ENCODE results near the gene SCN3B. TPM values are rescaled to one million over a fixed set of nuclear protein-coding genes. Genes with fewer than 3 reads are reported as not detected.

Gene SCN3B
- total RNA-seq, 1 donor, result not detected

- H3K27me3 ChIP-seq (ENCODE audit: insufficient read depth, low read length), result no peaks in the 10 kb centered on the region
- H3K4me1 ChIP-seq (ENCODE audit: insufficient read depth, low read length), result no peaks in the 10 kb centered on the region
- H3K9me3 ChIP-seq (ENCODE audit: low read depth, low read length), result no peaks in the 10 kb centered on the region
- H3K4me3 ChIP-seq (ENCODE audit: low read length), result no peak overlapping the region
Observed at GRCh38 chr11:123640677-123641494, 13.5 kb downstream of the SCN3B start.

- no peaks in the 10 kb centered on the region for H3K9me3 ChIP-seq (ENCODE audit: low read depth, low read length)
- H3K27me3 ChIP-seq (ENCODE audit: insufficient read depth, low read length), result no peaks in the 10 kb centered on the region
- H3K4me1 ChIP-seq (ENCODE audit: insufficient read depth, low read length), result no peaks in the 10 kb centered on the region
- no peak overlapping the region for H3K4me3 ChIP-seq (ENCODE audit: low read length)
Observed at GRCh38 chr11:123640029-123640428, 14.4 kb downstream of the SCN3B start.

- Histone ChIP-seq H3K4me1 (ENCODE audit: insufficient read depth, low read length) (no peaks in the 10 kb centered on the region), H3K4me3 (ENCODE audit: low read length) (no peak overlapping the region), H3K27me3 (ENCODE audit: insufficient read depth, low read length) (no peaks in the 10 kb centered on the region), H3K9me3 (ENCODE audit: low read depth, low read length) (no peaks in the 10 kb centered on the region)
Observed at GRCh38 chr11:123630126-123630608, 24.3 kb downstream of the SCN3B start.

GRCh38 chr11:123628936-123629683, 25.3 kb downstream of the SCN3B start:
- Histone ChIP-seq H3K9me3 (ENCODE audit: low read depth, low read length) (no peaks in the 10 kb centered on the region), H3K4me1 (ENCODE audit: insufficient read depth, low read length) (no peaks in the 10 kb centered on the region), H3K4me3 (ENCODE audit: low read length) (no peak overlapping the region), H3K27me3 (ENCODE audit: insufficient read depth, low read length) (no peaks in the 10 kb centered on the region)

- H3K9me3 ChIP-seq (ENCODE audit: low read depth, low read length), result no peaks in the 10 kb centered on the region
- no peaks in the 10 kb centered on the region for H3K4me1 ChIP-seq (ENCODE audit: insufficient read depth, low read length)
- H3K27me3 ChIP-seq (ENCODE audit: insufficient read depth, low read length), result no peaks in the 10 kb centered on the region
- H3K4me3 ChIP-seq (ENCODE audit: low read length), result no peak overlapping the region
Observed at GRCh38 chr11:123624974-123625373, 29.4 kb downstream of the SCN3B start.

- Histone ChIP-seq H3K27me3 (ENCODE audit: insufficient read depth, low read length) (no peaks in the 10 kb centered on the region), H3K4me1 (ENCODE audit: insufficient read depth, low read length) (no peaks in the 10 kb centered on the region), H3K9me3 (ENCODE audit: low read depth, low read length) (no peaks in the 10 kb centered on the region), H3K4me3 (ENCODE audit: low read length) (no peak overlapping the region)
Observed at GRCh38 chr11:123622576-123622975, 31.8 kb downstream of the SCN3B start.

- Histone ChIP-seq H3K27me3 (ENCODE audit: insufficient read depth, low read length) (no peaks in the 10 kb centered on the region), H3K9me3 (ENCODE audit: low read depth, low read length) (no peaks in the 10 kb centered on the region), H3K4me3 (ENCODE audit: low read length) (no peak overlapping the region), H3K4me1 (ENCODE audit: insufficient read depth, low read length) (no peaks in the 10 kb centered on the region)
Observed at GRCh38 chr11:123616505-123617198, 37.8 kb downstream of the SCN3B start.

GRCh38 chr11:123611698-123612097, 42.7 kb downstream of the SCN3B start:
- Histone ChIP-seq H3K27me3 (ENCODE audit: insufficient read depth, low read length) (no peaks in the 10 kb centered on the region), H3K4me1 (ENCODE audit: insufficient read depth, low read length) (no peaks in the 10 kb centered on the region), H3K9me3 (ENCODE audit: low read depth, low read length) (no peaks in the 10 kb centered on the region), H3K4me3 (ENCODE audit: low read length) (no peak overlapping the region)

GRCh38 chr11:123608945-123609344, 45.5 kb downstream of the SCN3B start:
- H3K9me3 ChIP-seq (ENCODE audit: low read depth, low read length), result no peaks in the 10 kb centered on the region
- H3K4me3 ChIP-seq (ENCODE audit: low read length), result no peak overlapping the region
- no peaks in the 10 kb centered on the region for H3K27me3 ChIP-seq (ENCODE audit: insufficient read depth, low read length)
- H3K4me1 ChIP-seq (ENCODE audit: insufficient read depth, low read length), result no peaks in the 10 kb centered on the region

- Histone ChIP-seq H3K9me3 (ENCODE audit: low read depth, low read length) (no peaks in the 10 kb centered on the region), H3K4me1 (ENCODE audit: insufficient read depth, low read length) (no peaks in the 10 kb centered on the region), H3K4me3 (ENCODE audit: low read length) (no peak overlapping the region), H3K27me3 (ENCODE audit: insufficient read depth, low read length) (no peaks in the 10 kb centered on the region)
Observed at GRCh38 chr11:123608371-123608770, 46.1 kb downstream of the SCN3B start.

GRCh38 chr11:123607781-123608180, 46.6 kb downstream of the SCN3B start:
- no peaks in the 10 kb centered on the region for H3K9me3 ChIP-seq (ENCODE audit: low read depth, low read length)
- H3K4me1 ChIP-seq (ENCODE audit: insufficient read depth, low read length), result no peaks in the 10 kb centered on the region
- no peak overlapping the region for H3K4me3 ChIP-seq (ENCODE audit: low read length)
- H3K27me3 ChIP-seq (ENCODE audit: insufficient read depth, low read length), result no peaks in the 10 kb centered on the region

GRCh38 chr11:123603666-123604065, 50.8 kb downstream of the SCN3B start:
- no peaks in the 10 kb centered on the region for H3K9me3 ChIP-seq (ENCODE audit: low read depth, low read length)
- H3K4me1 ChIP-seq (ENCODE audit: insufficient read depth, low read length), result no peaks in the 10 kb centered on the region
- no peaks in the 10 kb centered on the region for H3K27me3 ChIP-seq (ENCODE audit: insufficient read depth, low read length)
- no peak overlapping the region for H3K4me3 ChIP-seq (ENCODE audit: low read length)

- Histone ChIP-seq H3K4me3 (ENCODE audit: low read length) (no peak overlapping the region), H3K9me3 (ENCODE audit: low read depth, low read length) (no peaks in the 10 kb centered on the region), H3K4me1 (ENCODE audit: insufficient read depth, low read length) (no peaks in the 10 kb centered on the region), H3K27me3 (ENCODE audit: insufficient read depth, low read length) (no peaks in the 10 kb centered on the region)
Observed at GRCh38 chr11:123601743-123602142, 52.7 kb downstream of the SCN3B start.

- Histone ChIP-seq H3K4me1 (ENCODE audit: insufficient read depth, low read length) (no peaks in the 10 kb centered on the region), H3K27me3 (ENCODE audit: insufficient read depth, low read length) (no peaks in the 10 kb centered on the region), H3K4me3 (ENCODE audit: low read length) (no peak overlapping the region), H3K9me3 (ENCODE audit: low read depth, low read length) (no peaks in the 10 kb centered on the region)
Observed at GRCh38 chr11:123601136-123601535, 53.3 kb downstream of the SCN3B start.

- H3K4me3 ChIP-seq (ENCODE audit: low read length), result no peak overlapping the region
Observed at GRCh38 chr11:123597859-123598258, 56.6 kb downstream of the SCN3B start.

More at GRCh38 chr11:123597859-123598258, 56.6 kb downstream of the SCN3B start:
- H3K4me1 ChIP-seq (ENCODE audit: insufficient read depth, low read length), result no peaks in the 10 kb centered on the region
- H3K9me3 ChIP-seq (ENCODE audit: low read depth, low read length), result no peaks in the 10 kb centered on the region
- H3K27me3 ChIP-seq (ENCODE audit: insufficient read depth, low read length), result no peaks in the 10 kb centered on the region

Measured in mononuclear cell (primary cell).